K562 (cell line): ENCODE measurements around the gene BHLHE40. TPM values are rescaled to one million over a fixed set of nuclear protein-coding genes. Genes with fewer than 3 reads are reported as not detected.

Experiments used
- ATF7 ChIP-seq: fragments of 450-650 bp; IDR thresholded peaks from 2 replicates; pipeline ENCODE4 v1.7.1; 2014; ENCODE audit warnings: mild to moderate bottlenecking, moderate library complexity
- CTCF ChIP-seq, 3 experiments: IDR thresholded peaks in 2 of 3; conservative IDR thresholded peaks in 1 of 3; 2 replicates each; pipeline ENCODE4 v1.5.1; 2011 to 2012; ENCODE audit warnings: low read length in 3 of 3, mild to moderate bottlenecking in 3 of 3, control low read depth in 2 of 3, improper control_type of control experiment in 1 of 3, inconsistent platforms in 1 of 3, low read depth in 1 of 3, mixed read lengths in 1 of 3, moderate library complexity in 1 of 3; ENCODE audit not compliant: insufficient read depth in 2 of 3
- DMBX1 ChIP-seq: fragments of 250-450 bp; sonication (Bioruptor Pico); IDR thresholded peaks from 2 replicates; pipeline ENCODE4 v1.8.0; 2022; ENCODE audit warnings: inconsistent platforms, mild to moderate bottlenecking, moderate library complexity, borderline replicate concordance
- EGR1 ChIP-seq: fragments of 450-650 bp; conservative IDR thresholded peaks from 2 replicates; pipeline ENCODE4 v1.6.1; 2017; ENCODE audit warnings: mild to moderate bottlenecking
- ETV5 ChIP-seq: sonication (generic); formaldehyde crosslinking; IDR thresholded peaks from 2 replicates; pipeline ENCODE4 v1.4.0; 2020; ENCODE audit warnings: low read depth, mild to moderate bottlenecking, missing genetic modification reagents
- GABPA ChIP-seq: fragments of 200-800 bp; sonication (Bioruptor generic); conservative IDR thresholded peaks from 2 replicates; pipeline ENCODE4 v1.6.1; 2016; ENCODE audit warnings: low read depth, missing genetic modification characterization, missing compliant biosample characterization
- HNRNPUL1 ChIP-seq: fragments of 200-400 bp; formaldehyde crosslinking; IDR thresholded peaks from 2 replicates; pipeline ENCODE4 v1.6.1; 2017; ENCODE audit warnings: low read length
- MTA2 ChIP-seq: fragments of 450-650 bp; IDR thresholded peaks from 2 replicates; pipeline ENCODE4 v1.6.1; 2016; ENCODE audit warnings: low read depth
- VEZF1 ChIP-seq: fragments of 200-800 bp; sonication (Bioruptor generic); IDR thresholded peaks from 2 replicates; pipeline ENCODE4 v1.6.1; 2017; ENCODE audit warnings: missing genetic modification characterization, missing compliant biosample characterization
- ZBTB17 ChIP-seq: fragments of 450-650 bp; formaldehyde crosslinking; IDR thresholded peaks from 2 replicates; pipeline ENCODE4 v1.4.0; 2020; ENCODE audit warnings: mild to moderate bottlenecking
- ZNF24 ChIP-seq: fragments of 450-650 bp; IDR thresholded peaks from 2 replicates; pipeline ENCODE4 v1.6.1; 2016
- polyA plus RNA-seq, 8 experiments: library from polyadenylated mRNA; depleted of rRNA in 4 of 8; stranded (reverse) in 5 of 8; unstranded in 3 of 8; fragments of >200 nt; fragmentation: Nextera tagmentation in 2 of 8; fragmentation: Illumina TruSeq in 1 of 8; extraction: Ambion mirVana in 2 of 8; extraction: Trizol in 1 of 8; gene quantifications; 2 replicates each; pipeline versions ENCODE4 v1.2.1 to v1.2.3, GENCODE V29; 2011 to 2014; ENCODE audit warnings: inconsistent platforms in 1 of 8, missing spikeins in 1 of 8
- total RNA-seq, 7 experiments: library from RNA; depleted of rRNA in 6 of 7; stranded (reverse); fragments of >200 nt in 6 of 7; fragmentation: Illumina TruSeq in 2 of 7; extraction: Trizol in 2 of 7; gene quantifications; 2 replicates each; pipeline versions ENCODE4 v1.2.1 to v1.2.3, GENCODE V29; 2011 to 2021; ENCODE audit warnings: low replicate concordance in 1 of 7
- TF ChIP-seq, protein P1 (sequence below): fragments of 450-650 bp; IDR thresholded peaks from 2 replicates; pipeline ENCODE4 v1.6.1; 2016; ENCODE audit warnings: low read depth
- TF ChIP-seq, protein P2 (sequence below): fragments of 450-650 bp; IDR thresholded peaks from 2 replicates; pipeline ENCODE4 v1.6.1; 2018; ENCODE audit warnings: mild to moderate bottlenecking, low read depth; ENCODE audit not compliant: partially characterized antibody

BHLHE40 gene
- total and polyA plus RNA-seq, 9 of the 15 experiments (the other 6 are each of a cell fraction or from before 2014, with no cell fraction given): 12.0 to 83.9 (median 31.4) TPM

DNA sequence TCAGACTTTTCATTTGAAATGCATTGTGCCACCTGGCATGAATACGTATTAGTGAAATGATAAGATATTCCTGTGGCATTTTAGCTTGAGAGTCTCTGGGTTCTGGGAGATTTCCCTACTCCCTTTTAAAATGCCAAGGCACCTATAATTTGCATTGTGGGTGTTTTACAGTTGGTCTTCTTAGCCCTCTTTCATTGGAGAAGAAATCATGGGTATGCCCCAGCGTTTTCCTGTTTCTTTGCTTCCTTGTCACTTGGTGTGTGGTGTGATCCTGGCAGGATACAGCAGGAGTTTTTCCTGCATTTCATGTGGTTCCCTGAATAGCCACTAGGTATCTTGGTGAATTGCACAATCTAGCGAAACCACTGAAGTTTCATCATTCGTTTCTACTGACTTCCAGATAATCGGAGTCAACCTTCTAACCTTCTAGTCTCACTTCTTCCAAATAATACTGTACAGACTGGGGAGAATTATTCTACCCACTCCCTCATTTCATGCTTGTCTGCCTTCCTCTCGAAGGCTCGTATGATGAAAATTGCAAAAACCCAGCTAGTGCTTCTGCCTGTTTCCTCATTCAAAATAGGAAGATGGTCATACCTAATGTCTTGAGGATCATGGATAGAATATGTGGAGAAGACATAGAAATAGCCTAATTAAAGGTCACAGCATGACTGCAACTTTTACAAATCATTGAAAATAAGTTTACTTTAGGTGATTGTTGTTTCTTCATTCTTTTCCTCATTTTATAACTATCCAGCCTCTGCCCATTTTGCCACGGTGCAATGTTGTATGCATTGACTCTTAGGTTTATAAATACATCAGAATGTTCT lies 2.6 kb downstream of the BHLHE40 start (continued):
- TF ChIP-seq CTCF (IDR thresholded peaks at IDR 0.05 in 2 of 3, conservative IDR thresholded peaks at IDR 0.05 in 1 of 3; ENCODE audit: insufficient read depth in 2 of 3, low read depth in 1 of 3, low read length in 3 of 3) (peak; percentile 17 to 57 (median 45); a peak in 4 of 6 replicates), ATF7 (peak; percentile 77; the same call in 1 of the 2 replicates), ETV5 (CRISPR knock-in tag) (no peak), ZNF24 (peak; percentile 56; the same call in 1 of the 2 replicates), DMBX1 (CRISPR knock-in tag) (0 out of 2 replicates have a peak, but pooled peaks have one; percentile 20), GABPA (tag) (no peak), HNRNPUL1 (no peak), EGR1 (no peak), MTA2 (peak; percentile 13; the same call in 1 of the 2 replicates), VEZF1 (no peak), ZBTB17 (CRISPR knock-in tag) (0 out of 2 replicates have a peak, but pooled peaks have one; percentile 22)
- TF ChIP-seq, protein P1, sequence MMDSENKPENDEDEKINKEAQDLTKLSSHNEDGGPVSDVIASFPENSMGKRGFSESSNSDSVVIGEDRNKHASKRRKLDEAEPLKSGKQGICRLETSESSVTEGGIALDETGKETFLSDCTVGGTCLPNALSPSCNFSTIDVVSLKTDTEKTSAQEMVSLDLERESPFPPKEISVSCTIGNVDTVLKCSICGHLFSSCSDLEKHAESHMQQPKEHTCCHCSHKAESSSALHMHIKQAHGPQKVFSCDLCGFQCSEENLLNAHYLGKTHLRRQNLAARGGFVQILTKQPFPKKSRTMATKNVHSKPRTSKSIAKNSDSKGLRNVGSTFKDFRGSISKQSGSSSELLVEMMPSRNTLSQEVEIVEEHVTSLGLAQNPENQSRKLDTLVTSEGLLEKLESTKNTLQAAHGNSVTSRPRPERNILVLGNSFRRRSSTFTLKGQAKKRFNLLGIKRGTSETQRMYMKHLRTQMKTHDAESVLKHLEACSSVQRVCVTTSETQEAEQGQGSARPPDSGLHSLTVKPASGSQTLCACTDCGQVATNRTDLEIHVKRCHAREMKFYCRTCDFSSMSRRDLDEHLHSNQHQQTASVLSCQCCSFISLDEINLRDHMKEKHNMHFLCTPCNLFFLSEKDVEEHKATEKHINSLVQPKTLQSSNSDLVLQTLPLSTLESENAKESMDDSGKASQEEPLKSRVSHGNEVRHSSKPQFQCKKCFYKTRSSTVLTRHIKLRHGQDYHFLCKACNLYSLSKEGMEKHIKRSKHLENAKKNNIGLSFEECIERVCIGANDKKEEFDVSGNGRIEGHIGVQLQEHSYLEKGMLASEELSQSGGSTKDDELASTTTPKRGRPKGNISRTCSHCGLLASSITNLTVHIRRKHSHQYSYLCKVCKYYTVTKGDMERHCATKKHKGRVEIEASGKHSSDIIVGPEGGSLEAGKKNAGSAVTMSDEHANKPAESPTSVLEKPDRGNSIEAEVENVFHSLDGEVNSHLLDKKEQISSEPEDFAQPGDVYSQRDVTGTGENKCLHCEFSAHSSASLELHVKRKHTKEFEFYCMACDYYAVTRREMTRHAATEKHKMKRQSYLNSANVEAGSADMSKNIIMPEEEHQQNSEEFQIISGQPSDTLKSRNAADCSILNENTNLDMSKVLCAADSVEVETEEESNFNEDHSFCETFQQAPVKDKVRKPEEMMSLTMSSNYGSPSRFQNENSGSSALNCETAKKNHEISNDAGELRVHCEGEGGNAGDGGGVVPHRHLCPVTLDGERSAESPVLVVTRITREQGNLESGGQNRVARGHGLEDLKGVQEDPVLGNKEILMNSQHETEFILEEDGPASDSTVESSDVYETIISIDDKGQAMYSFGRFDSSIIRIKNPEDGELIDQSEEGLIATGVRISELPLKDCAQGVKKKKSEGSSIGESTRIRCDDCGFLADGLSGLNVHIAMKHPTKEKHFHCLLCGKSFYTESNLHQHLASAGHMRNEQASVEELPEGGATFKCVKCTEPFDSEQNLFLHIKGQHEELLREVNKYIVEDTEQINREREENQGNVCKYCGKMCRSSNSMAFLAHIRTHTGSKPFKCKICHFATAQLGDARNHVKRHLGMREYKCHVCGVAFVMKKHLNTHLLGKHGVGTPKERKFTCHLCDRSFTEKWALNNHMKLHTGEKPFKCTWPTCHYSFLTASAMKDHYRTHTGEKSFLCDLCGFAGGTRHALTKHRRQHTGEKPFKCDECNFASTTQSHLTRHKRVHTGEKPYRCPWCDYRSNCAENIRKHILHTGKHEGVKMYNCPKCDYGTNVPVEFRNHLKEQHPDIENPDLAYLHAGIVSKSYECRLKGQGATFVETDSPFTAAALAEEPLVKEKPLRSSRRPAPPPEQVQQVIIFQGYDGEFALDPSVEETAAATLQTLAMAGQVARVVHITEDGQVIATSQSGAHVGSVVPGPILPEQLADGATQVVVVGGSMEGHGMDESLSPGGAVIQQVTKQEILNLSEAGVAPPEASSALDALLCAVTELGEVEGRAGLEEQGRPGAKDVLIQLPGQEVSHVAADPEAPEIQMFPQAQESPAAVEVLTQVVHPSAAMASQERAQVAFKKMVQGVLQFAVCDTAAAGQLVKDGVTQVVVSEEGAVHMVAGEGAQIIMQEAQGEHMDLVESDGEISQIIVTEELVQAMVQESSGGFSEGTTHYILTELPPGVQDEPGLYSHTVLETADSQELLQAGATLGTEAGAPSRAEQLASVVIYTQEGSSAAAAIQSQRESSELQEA: no peak
- TF ChIP-seq, protein P2, sequence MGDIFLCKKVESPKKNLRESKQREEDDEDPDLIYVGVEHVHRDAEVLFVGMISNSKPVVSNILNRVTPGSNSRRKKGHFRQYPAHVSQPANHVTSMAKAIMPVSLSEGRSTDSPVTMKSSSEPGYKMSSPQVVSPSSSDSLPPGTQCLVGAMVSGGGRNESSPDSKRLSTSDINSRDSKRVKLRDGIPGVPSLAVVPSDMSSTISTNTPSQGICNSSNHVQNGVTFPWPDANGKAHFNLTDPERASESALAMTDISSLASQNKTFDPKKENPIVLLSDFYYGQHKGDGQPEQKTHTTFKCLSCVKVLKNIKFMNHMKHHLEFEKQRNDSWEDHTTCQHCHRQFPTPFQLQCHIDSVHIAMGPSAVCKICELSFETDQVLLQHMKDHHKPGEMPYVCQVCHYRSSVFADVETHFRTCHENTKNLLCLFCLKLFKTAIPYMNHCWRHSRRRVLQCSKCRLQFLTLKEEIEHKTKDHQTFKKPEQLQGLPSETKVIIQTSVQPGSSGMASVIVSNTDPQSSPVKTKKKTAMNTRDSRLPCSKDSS: no peak
- TF ChIP-seq, all 486 proteins: peak for 96
